SKM-1 treated with dmso at 0.1 percent for 144 hours (cell line): ENCODE data around the gene MYMK.

Source experiments
- DNase-seq: peaks from one replicate; lab custom pipeline; 2025; ENCODE audit not compliant: unreplicated experiment; lab: John Stamatoyannopoulos, UW

MYMK gene

DNA sequence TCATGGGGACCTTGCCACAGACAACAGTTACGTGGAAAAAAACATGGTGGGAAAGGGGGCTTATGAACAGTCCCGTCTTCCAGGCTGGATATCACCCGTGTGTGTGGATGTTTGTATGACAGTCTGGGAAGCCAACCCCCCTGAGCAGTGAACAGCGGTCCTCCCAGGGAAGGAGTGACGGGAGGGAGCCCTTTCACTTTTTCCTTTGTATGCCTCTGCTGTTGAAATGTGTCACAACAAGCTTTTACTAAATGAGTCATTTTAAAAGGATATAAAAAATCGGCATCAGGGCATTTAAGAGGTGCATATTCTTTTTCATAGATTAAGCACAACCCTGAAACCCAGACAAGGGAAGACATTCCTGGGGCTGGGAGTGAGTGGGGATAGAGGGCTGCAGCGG, 5.1 kb downstream of the MYMK start:
- no peak for DNase-seq

DNA sequence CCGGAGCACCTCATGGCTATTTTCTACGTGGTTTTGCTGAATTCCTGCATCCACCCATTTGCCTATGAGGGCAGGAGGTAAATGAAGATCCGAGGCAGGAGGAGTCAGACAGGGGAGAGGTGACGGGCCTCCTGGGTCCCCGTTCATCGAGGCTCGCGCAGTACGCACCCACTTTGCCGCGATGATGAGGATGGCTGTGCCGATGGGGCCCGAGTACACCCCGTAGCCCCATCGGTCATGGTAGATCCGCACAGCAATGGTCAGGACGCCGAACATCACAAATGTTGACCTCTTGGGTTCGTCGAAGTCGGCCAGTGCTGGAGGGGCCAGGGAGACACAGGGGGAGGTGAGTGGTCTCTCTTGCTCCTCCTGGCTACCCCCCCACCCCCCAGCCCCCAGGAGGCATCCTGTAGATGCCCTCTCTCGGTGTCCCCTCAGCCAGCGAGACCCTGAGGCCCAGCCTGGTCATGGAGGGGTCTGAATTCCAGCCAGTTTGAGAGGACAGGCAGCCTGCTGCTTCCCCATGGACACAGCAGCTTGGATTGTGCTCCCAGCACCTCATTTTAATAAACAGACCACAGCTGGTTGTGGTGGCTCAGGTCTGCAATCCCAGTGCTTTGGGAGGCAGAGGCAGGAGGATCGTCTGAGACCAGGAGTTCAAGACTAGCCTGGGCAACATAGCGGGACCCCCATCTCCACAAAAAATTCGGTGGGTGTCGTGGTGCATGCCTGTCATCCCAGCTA, 5.9 kb downstream of the MYMK start:
- DNase-seq = no peak

DNA sequence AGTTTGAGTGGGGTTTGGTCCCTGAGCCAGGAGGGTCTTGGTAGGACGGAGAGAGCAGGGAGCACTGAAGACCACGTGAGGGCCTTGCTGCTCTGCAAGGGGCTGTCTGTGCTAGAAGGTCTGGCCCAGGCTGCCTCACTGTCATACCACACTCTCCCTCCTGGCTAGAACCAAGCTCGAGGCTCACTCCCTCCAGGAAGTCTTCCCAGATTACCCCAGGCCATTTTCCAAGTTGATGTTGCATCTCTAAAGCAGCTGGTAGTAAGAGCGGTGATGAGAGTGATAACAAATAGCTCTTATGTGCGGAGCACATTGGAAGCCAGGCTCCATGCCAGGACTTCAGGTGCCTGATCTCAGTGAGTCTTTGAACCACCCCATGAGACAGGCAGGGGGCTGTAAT, 6.6 kb downstream of the MYMK start:
- DNase-seq = no peak

DNA sequence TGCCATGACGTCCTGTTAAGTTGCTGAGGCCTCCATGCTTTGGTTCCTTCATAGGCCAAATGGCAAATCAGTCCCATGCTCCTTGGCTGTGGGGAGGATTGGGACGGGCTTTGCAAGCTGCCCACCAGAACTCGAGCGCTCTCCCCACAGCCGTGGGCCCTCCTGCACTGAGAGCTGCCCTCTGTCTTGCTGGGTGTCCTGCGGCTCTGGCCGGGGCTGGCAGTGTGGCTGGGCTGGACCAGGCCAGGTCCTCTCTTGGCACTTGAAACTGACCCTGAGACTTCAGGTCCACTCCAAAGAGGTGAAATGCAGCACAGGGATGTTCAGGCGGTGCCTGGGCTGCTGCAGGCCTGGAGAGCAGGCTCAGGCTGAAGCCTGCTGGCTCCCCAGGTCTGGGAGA, 7.0 kb downstream of the MYMK start:
- no peak for DNase-seq

DNA sequence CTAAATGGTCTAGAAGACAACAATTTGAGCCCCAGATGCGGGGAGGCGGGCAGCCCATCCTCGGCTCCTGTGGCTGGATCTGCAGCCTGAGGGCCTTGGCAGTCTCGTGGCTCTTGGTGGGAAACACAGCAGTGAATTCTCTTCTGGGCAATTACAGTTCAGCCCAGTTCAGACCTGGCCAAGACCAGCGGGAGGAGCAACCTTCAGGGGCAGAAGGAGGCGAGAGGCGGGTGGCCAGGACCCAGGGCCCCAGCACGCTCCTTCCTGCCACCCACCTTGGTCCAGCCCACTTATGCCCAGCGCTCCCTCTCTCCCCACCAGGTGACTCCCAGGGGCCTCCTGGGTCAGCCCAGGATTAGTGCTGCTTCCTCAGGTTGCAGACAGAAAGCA, 7.8 kb downstream of the MYMK start:
- no peak for DNase-seq

DNA sequence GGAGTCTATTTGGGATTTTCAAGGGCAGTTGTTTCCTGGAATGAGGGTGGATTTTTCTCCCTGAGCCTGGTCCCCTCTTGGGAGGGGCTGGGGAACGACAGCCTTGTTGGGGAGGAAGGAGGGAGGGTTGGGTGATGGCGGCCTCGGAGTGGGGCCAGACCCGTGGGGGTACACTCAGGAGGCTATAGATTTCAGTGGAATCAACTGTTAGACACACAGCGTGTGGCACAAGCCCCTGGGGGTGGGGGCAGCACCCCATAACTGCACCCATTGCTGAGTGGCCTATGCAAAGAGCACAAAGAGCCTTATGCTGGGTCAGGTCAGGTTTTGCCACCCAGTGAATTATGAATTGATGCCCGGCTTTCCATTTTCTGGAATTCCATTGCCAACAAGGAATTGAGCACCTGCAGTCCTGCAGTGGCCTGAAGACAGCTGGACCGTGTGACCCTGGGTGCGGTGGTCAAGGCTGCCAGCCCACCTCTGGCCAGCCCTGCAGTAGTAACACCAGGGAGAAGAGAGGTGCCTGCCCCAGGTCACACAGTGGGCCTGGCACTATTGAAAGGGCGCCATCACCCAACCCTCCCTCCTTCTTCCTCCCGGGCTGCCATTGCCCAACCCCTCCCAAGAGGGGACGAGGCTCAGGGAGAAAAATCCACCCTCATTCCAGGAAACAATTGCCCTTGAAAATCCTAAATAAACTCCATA, 8.4 kb downstream of the MYMK start:
- DNase-seq = no peak

DNA sequence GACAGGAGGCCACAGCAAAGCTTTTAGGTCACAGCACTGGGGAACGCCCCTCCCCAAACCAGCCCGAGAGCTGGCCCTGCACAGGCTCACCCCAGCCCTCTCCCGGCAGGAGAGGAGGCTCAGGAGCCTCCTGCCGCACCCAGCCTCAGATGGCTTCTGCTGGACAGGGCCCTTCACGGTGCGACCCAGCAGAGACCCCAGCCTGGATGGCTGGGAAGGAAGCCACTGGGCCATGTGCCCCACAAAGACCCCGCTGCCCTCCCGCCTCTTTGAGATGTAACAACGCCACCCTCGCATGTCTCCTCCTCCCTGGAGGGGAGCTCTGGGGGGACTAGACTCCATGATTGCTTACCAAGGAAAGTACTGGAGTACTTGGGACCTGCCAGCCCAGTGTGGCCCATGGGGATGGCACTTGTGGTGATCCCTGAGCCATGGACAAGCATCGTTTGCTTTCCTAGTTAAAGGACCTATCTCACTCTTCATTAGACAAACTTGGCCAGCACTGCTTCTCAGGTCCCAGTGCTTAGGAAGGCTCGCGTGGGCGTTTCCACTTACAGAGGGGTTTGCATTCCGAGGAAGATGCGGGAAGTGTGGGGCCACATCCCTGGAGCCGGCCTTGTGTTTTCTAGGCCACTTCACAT, 9.0 kb downstream of the MYMK start:
- no peak for DNase-seq

DNA sequence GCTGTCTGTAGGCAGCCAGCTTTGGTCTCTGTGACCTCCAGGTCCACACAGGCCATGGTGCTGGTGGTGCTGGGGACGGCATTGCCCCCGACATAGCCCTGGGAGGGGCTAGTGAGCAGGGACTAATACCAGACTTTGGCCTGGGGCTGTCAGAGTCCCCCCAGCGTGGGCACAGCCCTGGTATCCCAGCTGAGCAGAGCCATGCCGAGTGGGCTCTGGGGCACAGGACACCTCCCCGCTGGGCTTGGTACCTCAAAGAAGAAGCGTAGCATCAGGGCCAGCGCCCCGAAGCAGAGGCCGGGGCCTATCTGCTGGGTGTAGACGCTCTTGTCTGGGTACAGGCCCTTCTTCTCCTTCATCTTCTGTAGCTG, 9.5 kb downstream of the MYMK start:
- no peak for DNase-seq

DNA sequence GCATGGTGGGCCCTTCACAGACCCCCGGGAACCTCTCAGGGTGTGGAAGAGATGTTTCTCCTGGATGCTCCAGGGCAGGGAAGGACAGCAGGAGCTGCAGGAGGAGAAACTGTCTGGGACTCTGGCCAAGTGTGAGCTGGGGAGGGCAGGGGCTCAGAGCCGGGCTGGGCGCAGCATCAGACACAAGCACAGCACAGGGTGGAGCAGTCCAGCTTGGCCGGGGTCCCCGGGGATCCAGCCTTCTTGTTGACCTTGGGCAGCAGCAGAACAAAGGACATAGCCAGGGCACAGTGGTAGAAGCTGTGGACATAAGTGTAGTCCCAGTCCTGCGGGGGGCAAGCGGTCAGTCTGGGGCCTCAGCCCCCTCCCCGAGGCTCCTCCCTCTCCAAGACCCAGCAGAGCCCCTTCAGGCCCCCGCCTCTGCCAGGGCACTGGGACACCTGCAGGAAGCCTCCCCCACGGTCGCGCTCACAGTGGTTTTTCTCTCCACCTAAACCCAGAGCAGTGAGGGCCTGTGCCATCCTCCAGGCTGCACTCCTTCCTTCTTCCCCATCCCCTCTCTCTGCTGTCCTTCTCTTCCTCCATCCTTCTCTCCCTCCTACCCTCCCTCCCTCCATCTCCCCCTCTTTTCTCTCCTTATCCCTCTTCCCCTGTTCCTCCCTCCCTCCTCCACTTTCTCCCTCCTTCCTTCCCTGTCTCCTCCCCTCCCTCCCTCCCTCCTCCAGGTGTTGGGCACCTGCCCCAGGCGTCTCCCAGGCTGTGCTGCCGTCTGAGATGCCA, 10.1 kb downstream of the MYMK start:
- DNase-seq = no peak

DNA sequence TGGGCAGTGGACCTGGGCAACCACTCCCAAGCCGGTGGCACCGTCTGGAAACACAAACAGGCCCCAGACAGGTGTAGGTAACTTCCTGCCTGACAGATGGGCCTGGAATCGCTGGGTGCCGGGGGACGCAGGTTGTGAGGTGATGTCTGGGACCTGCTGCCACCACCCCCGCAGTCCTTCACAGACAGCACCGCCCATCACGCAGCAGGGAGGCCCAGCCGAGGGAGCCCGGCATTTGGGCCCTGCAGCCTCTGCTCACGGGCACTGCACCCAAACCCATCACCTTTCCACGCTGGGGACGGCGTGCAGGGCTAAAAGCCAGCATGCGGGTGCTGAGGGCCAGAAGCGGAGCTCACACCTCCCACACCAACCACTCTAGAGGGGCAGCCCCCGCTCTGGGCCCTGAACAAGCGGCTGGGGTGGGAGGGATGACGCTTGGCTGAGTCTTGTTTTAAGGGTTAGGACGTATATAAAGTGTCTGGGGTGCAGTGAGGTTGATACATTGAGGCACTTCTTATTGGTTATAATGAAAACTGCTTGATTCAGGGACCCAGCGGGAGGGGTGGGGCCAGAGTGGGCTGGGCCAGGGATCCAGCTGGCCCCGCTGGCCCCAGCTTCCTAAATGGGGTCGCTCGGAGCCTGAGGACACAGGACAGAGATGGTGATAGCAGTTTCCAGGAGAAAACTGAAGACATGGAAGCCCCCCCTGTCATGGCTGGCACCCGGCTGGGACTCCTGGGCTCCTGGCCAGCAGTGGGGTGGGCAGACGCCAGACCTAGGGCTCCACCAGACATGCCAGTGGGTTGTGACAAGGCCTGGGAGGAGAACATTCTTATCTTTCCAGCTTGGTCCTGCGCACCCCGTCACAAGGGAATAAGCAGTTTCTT, 11.3 kb downstream of the MYMK start:
- DNase-seq = no peak

DNA sequence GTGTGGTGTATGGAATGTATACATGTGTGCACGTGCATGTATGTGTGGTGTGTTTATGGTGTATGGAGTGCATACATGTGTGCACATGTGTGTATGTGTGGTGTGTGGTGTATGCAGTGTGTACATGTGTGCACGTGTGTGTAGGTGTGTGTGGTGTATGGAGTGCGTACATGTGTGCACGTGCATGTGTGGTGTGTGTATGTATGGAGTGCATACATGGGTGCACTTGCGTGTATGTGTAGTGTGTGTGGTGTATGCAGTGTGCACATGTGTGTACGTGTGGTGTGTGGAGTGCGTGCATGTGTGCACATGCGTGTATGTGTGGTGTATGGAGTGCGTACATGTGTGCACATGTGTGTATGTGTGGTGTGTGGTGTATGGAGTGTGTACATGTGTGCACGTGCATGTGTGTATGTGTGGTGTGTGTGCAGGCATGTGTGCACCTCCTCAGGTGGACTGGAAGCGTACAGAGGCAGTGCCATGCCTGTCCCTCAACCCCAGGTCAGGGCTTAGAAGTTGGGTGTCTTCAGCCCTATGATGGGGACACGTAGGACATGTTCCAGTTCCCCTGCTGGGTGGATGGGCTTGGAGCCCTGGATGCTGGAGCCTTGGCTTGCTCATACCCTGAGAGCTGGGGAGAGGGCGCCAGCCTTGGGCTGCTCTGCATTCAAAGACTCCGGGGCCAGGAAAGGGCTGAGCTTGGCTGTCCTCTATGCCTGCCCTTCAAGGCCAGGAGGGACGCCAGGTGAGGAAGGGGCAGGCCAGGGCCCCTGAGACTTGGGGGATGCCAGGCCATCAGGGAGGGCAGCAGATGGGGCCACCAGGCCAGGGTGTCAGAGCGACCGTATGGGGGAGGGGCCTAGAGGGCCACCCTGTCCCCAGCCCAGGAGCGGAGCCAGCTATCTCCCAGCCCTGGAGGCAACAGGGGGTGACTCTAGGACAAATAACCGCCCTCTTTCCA, 12.2 kb downstream of the MYMK start:
- DNase-seq = no peak

DNA sequence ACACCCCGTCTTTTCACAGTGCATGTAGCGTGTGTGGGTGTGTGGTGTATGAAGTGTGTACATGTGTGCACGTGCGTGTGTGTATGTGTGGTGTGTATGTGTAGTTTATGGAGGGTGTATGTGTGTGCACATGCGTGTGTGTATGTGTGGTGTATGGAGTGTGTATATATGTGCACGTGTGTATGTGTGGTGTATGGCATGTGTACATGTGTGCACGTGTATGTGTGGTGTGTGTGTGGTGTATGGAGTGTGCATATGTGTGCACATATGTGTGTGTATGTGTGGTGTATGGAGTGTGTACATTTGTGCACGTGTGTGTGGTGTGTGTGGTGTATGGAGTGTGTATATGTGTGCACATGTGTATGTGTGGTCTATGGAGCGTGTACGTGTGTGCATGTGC, 13.2 kb downstream of the MYMK start:
- no peak for DNase-seq

DNA sequence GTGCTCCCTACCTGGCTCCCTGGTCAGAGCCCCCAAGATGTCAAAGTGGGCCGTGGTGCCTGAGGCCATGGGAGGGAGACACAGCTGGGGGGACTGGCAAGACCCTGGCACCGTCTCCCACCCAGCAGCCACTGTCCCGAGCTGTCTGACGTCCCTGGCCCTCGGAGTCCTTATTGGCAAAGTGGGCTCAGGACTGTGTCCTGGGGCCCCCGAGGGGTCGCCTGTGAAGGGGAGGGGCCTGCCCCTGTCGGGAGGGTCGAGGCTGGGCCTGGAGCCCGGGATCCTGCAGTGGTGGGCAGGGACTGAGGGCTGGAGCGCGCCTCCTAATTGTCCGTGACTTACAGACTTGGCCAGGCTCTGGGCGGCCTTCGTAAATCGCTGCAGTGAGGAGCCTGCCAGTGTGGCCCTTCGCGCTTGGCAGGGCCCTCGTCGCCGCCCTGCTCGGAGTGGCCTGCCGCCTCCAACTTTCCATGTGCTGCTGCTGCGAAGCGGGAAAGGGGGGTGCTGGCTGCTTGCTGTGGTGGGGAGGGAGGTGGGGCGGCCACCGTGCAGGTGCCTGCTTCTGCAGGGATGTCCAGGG, 13.7 kb downstream of the MYMK start:
- DNase-seq = no peak

DNA sequence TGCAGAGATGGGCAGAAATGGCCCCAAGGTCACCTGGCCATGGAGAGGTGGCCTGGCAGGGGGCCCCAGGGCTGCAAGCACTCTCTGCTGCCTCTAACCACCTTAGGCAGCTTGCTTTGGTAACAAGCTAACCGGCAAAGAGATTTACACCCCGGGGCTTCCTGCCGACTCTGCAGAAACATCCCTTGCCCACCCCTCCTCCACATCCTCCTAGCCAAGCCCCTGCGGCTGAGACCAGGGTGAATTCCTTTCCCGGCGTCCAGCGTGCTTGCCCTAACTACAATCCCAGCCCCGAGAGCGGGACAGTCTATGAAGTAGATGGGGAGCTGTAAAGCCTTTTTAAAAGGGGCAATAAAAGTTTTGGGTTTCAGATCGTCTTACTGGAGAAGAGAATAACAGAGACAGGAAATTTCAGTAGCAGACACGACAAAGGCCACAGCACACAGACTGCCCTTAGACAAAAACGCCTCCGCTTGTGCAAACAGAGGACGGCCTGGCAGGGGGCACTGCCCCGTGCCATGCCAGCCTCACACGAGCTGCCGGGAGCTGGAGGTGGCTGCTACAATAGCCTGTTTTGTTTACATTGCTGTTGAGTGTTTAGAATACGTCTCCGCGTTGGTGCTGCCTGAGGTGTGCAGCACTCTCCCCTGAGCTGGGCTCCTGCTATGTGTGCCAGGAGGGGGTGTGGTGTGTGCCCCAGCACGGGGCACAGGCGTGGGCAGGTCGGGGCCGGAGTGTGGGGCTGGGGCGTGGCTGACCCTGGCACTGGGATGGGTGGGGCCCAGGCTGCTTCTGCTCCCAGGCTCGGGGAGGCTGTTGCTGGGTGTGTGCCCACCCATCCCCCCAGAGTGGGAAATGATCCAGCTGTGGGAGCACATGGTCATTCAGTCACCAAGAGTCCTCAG, 15.3 kb downstream of the MYMK start:
- no peak for DNase-seq

DNA sequence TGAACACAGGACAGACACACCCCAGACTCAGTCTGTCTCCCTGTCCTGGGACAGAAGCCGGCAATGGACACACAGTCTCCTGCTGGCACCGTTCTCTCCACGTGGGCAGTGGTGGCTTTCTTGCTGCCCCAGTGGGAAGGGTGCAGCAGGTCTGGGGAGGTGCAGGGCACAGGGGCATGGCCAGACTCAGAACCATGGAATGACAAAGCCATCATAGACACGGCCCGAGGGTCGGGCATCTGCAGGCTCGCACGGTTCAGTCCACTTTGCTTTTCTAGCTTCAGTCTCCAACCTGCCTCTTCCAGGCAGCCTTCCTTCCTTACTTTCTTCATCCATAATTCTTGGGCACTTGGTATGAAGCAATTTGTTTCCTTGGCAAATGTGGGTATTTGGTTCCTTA, 16.7 kb downstream of the MYMK start:
- DNase-seq = no peak

DNA sequence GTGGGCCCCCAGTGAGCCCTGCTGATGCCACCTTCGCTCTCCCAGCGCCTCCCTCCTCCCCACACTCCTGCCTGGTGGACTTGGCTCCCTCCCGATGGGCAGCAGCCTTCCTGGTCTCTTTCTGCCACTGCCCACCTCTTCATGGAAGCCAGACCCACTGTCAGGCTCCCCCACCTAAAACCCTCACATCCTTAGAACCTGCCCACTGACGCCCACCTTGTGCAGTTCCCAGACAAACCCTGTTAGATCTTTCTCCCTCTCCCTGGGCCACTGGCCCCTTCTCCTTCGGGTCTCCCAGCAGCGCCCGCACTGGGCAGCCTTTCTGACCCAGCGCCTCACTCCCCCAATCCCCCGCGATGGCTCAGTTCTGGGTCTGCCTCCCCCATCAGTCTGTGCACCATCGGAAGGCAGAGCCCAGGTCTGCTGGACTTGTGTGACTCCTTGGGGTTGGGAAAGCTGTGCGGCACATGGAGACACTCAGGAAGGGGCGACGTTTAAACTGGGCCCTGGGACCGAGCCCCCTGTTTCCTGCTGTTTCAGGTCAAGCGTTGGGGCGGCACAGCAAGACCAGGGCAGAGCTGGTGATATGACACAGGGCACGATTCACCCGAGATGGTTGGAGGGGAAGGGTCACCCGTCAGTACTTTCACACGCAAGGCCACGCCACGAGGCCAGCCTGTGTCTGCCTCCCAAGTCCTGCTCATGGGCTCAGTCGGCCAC, 17.4 kb downstream of the MYMK start:
- no peak for DNase-seq

DNA sequence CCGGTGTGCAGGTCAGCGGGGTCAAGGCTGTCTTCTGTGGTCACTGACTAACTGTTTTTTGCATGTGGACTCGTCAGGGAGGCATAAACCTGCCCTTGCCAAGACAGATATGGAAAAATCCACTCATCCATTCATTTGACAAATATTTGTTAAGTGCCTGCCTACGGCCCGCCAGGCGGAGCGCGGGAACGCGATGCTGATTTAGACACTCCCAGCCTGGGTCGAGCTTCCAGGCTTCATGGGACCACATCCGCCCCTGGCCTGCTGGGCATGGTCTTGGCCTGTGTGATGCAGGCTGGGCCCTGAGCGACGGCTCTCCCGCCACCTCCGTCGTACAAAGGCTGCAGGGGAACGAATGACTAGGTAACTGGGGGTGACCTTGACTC, 18.1 kb downstream of the MYMK start:
- DNase-seq = no peak
